HG03565 (cell line): ENCODE results near the gene TBX4.

ENCODE experiments used
- ATAC-seq: cut with Tn5 transposase; IDR thresholded peaks from one replicate; pipeline ENCODE4 v1.9.1; 2021; ENCODE audit warnings: mild to moderate bottlenecking, moderate library complexity; ENCODE audit not compliant: unreplicated experiment

The TBX4 gene

GRCh38 chr17:61452301-61453290 lies at the start of gene TBX4:
Gene TBX4, plus strand, starts transcription at chr17:61452422. Its CDS starts 4,069 bp downstream, at chr17:61456491.
- ATAC-seq: no peak

GRCh38 chr17:61402978-61403800 lies 49.0 kb upstream of the TBX4 start:
- no peak for ATAC-seq

- ATAC-seq: no peak
Measured at GRCh38 chr17:61403801-61404662, 48.2 kb upstream of the TBX4 start.

- ATAC-seq: no peak
Measured at GRCh38 chr17:61404663-61404912, 47.6 kb upstream of the TBX4 start.

- no peak for ATAC-seq
Measured at GRCh38 chr17:61404913-61405685, 47.1 kb upstream of the TBX4 start.

- ATAC-seq: no peak
Measured at GRCh38 chr17:61405686-61406536, 46.3 kb upstream of the TBX4 start.

- ATAC-seq: no peak
Measured at GRCh38 chr17:61406537-61406845, 45.7 kb upstream of the TBX4 start.

GRCh38 chr17:61406971-61407911 lies 45.0 kb upstream of the TBX4 start:
- ATAC-seq: no peak

- no peak for ATAC-seq
Measured at GRCh38 chr17:61408151-61409041, 43.8 kb upstream of the TBX4 start.

GRCh38 chr17:61409301-61410112 lies 42.7 kb upstream of the TBX4 start:
- ATAC-seq: no peak

GRCh38 chr17:61410141-61411010 lies 41.8 kb upstream of the TBX4 start:
- ATAC-seq: no peak

GRCh38 chr17:61411011-61411260 lies 41.3 kb upstream of the TBX4 start:
- no peak for ATAC-seq

- ATAC-seq: no peak
Measured at GRCh38 chr17:61411261-61412142, 40.7 kb upstream of the TBX4 start.

- ATAC-seq: no peak
Measured at GRCh38 chr17:61412143-61412859, 39.9 kb upstream of the TBX4 start.
